ENCODE results near the gene PRR7.

PRR7 gene

DNA sequence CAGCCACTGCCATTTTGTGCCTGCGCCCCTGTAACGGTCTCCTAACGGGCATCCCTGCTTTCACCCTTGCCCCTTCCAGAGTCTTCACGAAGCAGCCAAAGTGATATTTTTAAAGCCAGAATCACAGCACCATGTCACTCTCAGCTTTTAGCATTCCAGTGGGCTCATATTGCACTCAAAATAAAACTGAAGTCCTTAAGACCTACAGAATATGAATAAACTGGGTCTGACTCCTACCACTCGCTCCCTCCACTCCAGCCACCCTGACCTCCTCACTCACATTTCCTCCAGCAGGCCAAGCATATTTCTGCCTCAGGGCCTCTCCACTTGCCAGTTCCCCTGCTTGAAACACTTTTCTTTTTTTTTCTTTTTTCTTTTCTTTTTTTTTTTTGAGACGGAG is 53.2 kb downstream of the PRR7 start:
- DNase-seq = no peak

DNA sequence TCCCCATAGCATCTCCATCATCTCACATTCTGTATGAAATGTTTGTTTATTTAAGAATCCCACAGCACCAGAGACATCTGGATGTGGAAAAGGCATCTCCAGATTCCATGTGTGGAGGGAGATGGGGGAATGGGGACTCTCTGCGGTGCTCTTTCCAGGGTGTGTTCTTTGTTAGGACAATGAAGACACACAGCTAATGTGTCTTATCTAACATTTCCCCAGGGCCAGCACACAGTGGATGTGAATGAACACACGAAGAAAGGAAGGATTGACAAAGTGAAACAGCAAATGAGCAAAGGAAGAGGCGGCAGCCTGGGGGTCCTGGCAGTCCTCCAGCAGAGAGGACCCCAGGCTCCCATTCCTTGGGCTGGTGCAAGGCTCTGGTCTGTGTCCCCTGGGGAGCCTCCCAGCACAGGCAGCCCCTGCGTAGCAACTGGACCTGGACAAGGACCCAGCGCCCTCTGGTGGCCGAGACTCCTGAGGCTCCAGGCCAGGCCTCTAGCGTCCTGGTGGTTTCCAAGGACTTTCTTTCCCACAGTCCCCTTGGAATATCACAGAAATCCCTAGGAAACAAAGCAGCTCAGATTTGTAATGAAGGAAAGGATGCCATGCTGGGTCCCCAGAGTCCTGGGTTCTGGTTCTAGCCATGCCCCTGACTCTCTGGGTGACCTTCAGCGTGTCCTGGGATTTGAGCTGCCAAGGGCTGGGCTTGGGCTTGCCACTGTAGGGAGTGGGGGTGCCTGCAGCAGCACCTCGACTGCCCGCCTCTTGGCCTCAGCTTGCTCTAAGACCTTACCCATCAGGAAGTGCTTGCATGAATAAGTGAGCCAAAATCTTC is 54.3 kb downstream of the PRR7 start:
- DNase-seq = peak; percentile 45 to 85 (median 75)

DNA sequence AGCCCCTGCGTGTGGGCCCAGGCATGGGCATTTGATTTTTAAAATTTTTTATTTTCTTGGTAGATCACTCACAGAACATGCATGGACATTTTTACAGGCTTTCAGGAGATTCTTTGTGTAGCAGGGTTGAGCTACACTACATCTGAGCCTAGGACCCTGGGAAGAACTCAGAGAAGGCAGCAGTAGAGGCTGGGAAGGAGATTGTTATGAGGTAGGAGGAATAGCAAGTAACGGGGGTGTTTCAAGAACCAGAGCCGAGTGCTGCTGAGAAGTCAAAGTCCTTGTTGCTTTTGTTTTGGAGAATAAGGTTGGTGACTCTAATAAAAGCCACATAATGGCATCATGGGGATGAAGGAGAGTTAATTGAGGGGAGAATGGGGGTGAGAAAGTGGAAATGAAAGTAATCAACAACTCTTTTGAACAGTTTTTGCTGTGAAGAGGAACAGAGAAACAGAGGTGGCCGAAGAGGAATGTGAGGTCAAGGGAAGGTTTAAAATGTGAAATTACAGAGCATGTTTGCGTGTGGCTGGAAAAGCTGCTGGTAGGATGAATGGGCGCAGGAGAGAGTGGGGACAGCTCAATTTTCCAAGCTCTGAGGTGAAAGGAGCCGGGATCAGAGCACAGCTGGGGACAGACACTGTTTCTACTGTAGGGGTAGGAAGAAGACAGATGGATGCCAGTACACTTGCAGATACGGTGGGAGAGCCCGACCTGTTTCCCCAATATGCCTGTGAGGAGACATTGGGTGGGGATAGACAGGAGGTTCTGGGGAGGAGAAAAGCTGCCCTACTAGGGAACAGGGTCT is 55.5 kb downstream of the PRR7 start:
- DNase-seq = no peak

DNA sequence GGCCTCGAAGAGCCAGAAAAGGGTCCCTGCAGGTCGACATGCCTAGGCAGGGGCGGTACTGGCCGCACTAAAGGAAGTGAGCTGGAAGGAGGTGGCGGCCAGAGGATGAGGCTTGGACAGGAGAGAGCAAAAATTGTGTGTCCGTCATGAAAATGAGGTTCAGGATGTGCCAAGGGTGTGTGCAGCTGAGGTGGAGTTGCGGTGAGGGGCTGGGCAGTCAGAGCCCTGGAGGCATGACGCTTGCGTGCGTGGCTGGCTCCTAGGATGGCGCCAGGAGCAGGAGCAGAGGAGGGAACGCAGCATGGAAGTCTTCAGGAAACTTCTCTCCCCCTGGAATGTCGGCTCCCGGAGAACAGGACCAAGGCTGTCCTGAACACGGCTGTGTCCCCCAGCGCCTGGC is 56.3 kb downstream of the PRR7 start:
- DNase-seq = no peak

DNA sequence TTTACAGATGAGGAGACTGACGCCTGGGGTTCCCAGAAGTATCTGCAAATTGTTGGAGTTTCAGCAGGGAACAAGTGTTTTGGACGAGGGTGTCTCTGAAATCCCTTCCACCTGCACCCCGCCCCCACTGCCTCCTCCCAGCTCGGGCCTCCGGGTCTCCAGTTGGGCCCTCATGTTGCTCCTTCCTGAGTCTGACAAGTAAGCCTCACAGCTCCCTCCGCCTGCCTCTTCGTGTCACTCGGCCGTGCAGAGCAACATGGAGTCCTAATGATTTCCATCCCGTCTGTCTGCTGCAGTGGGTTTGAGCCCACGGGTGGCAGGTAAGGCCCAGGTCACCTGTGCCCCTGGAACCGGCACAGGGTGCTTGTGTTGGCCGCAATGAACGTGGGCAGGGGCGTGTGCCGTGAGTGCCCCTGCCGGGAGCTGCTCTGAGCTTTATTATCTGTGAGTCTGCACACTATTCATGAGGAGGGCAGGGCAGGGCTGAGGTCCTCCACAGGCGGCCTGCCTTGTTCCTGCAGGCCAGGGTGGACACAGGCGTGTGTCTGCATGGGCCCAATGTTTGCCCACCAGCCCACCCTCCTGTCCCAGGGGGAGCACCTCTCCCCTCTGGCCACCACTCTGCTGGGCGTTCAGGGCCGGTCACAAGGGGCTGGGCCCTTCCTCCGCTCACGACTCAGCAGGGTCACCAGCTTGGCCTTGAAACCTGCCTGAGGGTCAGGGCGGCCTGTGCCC is 56.9 kb downstream of the PRR7 start:
- DNase-seq = no peak

DNA sequence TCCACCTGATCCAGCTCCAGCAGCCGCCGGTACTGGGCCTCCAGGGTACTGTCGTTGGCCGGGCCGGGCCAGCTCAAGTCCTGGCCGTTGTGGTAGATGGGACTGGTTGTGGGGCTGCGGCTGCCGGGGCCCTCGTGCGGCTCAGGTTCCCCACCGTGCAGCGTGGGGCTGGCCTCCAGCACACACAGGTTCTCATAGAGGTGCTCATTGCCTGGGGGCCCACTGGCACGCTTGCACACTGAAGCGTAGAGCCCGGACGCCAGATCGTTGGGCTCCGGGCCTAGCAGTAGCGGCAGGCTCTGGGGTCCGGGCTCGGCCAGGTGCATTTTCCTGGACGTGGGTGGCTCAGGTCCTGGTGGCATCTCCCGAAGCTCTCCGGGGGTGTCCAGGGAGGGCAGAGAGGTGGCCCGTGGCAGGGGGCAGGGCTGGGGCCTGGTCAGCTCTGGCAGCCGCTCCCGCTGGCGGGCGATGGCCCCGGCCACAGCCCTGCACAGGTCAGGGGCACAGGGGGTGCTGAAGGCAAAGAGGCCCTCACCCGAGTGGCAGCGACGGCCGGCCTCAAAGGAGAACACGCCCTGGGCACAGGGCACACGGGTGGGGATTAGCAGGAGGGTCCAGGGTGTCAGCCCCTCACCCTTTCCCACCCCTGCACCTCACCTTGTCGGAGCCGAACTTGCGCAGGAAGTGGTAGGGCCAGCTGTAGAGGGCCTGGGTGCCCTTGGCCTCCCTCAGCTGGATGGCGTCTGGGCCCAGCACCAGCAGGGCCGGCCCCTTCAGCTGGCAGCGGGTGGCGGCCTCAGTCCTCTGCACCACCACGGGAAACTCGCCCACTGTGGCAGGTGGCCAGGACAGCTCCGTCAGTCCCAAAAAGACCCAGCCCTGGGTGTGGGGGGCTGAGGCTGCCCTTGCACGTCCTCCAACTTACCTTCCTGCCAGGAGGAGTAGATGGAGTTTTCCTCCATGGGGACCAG is 57.8 kb downstream of the PRR7 start:
- no peak for DNase-seq

DNA sequence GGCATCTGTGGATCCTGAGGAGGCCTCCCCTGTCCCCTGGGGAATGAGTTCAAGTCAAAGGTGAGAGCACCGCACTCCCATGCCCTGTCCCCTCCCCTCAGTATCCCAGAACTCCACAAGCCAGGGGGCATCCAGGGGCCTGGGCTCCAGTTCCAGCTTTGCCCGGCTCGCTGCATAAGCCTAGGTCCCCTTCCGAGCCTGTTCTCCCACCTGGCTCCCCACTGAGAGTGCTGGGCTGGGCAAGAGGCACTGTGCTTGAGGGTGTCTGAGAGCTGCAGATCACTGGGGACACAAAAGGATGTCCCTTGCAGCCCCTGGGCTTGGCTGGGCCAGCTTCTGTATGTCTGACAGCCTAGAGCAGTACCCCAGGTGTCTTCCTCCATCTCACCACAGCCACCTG is 58.5 kb downstream of the PRR7 start:
- no peak for DNase-seq

All from NCI-H1417 (cell line).